GM18858 (cell line): ENCODE results near the gene CLPSL2.
"Not testable (repeated sequence)": the region's sequence is repeated elsewhere in the genome, so short reads cannot be mapped to it uniquely, and the experiment has no call there.

Source experiments
- ATAC-seq: cut with Tn5 transposase; IDR thresholded peaks from one replicate; pipeline ENCODE4 v1.9.1; 2021; ENCODE audit not compliant: unreplicated experiment

CLPSL2 gene

GRCh38 chr6:35776364-35777215 lies at the start of gene CLPSL2:
Gene CLPSL2, plus strand, starts transcription at chr6:35776598. Its CDS starts 21 bp downstream, at chr6:35776619.
- no peak for ATAC-seq

GRCh38 chr6:35727231-35727934 lies 49.0 kb upstream of the CLPSL2 start:
- ATAC-seq, result no peak

- no peak for ATAC-seq
These were observed 48.3 kb upstream of the CLPSL2 start for GRCh38 chr6:35727935-35728682.

DNA sequence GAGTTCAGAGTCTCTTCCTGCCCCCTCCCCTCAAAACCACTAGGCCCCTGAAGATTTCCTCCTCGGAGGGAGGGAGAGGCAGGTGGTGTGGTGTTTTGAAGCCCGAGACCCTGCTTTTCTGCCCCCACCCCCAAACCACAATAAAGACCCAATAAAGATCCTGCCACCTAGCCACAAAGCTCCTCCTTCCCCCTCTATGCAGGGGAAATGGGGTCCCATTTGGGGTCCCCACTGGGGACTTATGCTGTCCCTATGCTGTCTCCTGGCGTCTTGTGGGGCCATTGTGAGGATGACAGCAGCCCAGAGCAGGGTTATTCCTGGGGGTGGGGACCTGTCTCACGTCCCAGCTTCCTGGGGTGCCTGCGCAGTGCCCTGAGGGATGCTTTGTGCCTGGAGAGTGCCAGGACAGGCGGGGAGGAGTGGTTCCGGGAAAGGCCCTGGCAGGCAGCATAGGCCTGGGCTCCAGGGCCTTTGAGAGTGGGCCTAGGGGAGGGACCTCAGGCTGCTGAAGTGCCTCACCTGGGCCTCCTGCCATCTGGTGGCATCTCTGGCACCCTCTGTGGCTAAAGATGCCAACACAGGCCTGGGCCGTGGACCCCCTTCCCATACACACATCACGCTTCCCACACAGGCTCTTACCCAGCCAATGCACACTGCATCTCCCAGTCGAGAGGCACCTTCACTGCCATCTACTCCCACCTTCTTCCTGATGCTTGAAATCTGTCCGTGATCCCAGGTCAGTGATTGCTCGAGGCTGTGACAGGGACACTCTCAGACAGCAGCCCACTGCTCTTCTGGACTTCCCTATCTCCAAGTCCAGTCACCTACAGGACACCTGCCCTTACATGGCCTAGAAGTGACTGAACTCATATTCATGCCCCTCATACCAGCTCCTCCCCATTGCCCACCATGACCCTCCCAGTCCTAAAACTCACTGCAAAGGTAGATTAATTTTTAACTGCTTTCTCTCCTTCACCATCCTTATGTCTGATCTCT lies 47.4 kb upstream of the CLPSL2 start:
- no peak for ATAC-seq

DNA sequence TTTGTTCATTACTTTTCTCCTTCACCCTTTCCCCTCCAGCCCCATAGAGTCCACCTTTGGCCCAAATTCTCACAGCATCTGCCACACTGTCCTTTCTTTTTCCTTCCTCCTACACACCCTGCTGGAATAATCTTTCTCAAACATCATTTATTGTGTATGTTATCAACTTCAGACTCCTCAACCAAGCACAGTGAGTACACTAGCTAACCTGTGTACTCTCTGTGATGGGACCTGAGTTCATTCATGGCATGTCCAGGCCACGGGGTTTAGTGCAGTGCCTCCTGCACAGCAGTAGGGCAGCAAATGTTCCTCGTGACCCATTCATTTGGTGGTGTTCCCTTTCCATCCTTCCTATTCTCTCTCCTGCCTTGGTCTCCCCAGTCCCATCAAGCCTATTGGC lies 46.7 kb upstream of the CLPSL2 start:
- no peak for ATAC-seq

GRCh38 chr6:35730745-35731413 lies 45.5 kb upstream of the CLPSL2 start:
- no peak for ATAC-seq

DNA sequence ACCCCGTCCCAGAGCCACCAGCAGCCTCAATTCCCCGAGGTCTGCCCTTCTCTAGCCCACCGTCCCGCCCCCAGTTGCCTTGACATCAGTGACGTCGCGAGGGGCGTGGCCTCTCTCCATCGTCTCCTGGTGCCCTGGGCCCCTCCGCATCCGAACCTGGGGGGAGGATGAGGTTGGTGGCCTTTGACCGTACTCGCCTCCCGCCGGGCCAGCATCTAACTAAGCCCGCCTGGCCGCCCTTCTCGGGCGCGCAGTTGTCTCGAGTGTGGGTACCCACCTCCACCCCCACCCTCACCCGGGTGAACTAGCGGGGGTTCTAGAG lies 45.0 kb upstream of the CLPSL2 start:
- ATAC-seq, result no peak

DNA sequence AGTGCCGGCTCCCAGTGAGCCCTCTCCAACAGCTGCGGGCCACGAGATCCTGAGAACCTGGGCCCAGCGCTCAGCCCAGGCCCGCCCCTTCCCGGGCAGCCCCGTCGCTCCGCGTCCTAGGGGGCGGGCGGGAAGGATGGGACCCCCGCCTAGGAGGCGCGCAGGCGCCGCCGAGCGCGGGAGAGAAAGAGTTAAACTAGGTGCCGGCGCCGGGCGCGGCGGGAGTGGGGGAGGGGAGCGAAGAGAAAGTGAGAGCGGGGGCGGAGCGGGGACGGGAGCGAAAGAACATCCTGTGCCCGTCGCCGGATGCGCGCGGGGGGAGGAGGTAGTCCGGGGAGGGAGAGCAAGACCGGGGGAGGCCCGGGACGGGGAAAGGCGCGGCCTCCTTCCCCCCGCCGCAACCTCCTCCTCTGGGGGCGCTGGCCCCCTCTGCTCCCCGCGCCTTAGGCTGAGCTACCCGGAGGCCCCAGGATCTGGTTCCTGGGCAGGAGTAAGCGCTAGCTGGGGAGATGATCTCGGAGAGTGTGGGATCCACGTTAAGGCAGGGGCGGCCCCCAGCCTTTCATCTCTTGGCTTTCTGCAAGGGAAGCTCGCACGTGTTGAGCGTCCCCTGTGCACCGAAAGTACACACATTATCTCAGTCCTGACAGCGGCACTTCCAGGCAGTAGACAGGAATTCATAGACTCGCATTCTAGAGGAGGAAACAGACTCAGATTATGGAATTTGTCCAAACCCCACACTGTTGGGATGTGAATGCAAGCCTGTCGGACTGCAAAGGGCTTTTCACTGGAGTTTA lies 44.5 kb upstream of the CLPSL2 start:
- no peak for ATAC-seq

DNA sequence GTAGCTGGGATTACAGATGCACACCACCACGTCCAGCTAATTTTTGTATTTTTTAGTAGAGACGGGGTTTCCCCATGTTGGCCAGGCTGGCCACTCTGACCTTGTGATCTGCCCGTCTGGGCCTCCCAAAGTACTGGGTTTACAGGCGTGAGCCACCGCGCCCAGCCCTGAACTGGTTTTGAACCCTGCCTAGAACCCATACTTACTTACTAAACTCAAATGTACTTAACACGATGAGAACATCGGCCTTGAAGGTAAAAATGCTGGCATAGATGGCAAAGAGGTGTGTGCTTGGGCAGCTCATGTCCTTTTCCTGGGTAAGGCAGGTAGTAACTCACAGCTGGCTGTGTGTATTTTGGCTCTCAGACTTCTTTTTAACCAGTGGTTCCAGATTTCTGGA lies 42.8 kb upstream of the CLPSL2 start:
- ATAC-seq, result no peak

DNA sequence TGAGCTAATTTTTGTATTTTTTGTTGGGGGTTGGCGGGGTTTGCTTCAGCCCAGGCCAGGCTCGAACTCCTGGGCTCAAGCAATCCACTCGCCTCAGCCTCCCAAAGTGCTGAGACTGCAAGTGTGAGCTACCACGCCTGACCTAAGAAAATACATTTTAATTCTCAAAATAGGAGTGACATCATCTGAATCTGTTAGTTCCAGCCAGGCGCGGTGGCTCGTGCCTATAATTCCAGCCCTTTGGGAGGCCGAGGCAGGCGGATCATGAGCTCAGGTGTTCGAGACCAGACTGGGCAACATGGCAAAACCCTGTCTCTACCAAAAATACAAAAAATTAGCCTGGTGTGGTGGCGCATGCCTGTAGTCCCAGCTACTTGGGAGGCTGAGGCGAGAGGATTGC lies 42.1 kb upstream of the CLPSL2 start:
- ATAC-seq, result not testable (repeated sequence)

GRCh38 chr6:35735452-35735851 lies 40.9 kb upstream of the CLPSL2 start:
- ATAC-seq, result no peak

GRCh38 chr6:35736253-35736894 lies 40.0 kb upstream of the CLPSL2 start:
- ATAC-seq, result no peak

- no peak for ATAC-seq
These were observed 39.4 kb upstream of the CLPSL2 start, which contains the start of gene ARMC12 for GRCh38 chr6:35736982-35737412. Gene ARMC12, plus strand, starts transcription at chr6:35737032. Its CDS starts 77 bp downstream, at chr6:35737109.

DNA sequence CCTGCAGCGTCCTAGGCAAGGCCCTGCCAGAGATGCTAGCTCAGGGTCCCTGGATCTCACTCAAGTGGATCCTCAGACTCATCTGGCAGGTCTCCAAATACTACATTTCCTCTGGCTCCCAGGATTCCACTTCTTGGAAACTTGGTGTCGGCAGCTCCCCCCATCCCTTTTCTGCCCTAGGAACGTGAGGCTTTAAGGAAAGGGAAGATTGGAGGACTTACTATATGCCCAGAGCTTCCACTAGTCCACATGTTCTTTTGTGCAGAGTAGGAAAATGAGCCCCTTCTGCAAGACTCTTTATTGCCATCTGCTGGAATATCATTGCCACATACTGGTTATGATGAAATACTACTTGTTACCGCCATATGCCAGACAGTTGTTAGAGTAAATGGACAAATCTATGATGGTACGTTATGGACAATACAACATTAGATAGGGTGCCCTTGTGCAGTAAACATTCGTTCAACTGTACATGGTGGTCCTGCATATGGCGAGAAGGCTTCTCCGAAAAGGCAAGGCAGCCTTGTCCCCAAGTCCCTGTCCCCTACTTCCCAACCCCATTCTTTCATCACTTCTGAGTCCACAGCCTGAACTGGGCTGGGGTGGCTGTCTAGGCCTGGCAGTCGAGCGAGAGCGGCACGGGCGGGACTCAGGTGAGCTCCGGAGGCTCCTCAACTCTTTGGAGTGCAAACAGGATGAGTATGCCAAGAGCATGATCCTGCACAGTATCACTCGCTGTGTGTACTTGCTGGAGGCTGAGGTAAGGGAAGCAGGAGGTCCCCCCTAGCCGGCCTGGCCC lies 38.8 kb upstream of the CLPSL2 start:
- no peak for ATAC-seq

DNA sequence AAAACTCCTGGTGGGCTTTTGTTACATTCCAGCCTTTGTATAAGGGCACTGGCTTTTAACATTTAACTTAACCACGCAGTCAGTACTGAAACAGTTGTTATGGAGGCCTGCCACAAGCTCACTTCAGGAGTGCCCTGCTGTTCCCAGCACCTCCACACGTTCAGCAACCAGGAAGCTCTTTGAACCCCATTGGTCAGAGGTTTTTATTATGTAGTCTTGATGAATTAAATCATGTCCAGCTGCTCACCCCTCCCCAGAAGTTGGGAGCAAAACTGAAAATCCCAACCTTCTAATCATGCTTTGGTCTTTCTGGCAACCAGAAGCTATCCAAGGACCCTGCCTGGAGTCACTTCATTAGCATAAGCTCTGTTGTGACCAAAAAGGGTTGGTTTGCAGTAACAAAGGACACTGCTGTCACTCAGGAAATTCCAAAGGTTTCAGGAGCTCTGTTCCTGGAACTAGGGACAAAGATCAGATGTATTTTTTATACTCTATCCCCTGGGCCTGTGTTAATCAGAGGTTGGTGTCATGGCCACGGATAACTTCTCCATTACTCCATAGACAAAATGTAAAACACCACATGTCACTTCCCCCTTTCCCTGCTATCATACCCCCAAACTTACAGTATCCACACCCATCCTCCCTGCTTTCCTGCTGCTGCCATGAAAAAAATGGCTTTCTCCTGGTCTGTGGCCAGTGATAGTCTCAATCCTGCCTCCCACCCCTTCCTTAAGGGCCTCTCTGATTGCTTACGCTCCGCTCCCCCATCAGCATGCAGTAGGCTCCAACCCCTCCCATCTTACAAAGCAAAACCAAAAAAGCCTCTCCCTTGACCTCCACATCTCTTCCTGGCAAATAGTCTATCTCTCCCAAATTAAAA lies 36.5 kb upstream of the CLPSL2 start:
- no peak for ATAC-seq

DNA sequence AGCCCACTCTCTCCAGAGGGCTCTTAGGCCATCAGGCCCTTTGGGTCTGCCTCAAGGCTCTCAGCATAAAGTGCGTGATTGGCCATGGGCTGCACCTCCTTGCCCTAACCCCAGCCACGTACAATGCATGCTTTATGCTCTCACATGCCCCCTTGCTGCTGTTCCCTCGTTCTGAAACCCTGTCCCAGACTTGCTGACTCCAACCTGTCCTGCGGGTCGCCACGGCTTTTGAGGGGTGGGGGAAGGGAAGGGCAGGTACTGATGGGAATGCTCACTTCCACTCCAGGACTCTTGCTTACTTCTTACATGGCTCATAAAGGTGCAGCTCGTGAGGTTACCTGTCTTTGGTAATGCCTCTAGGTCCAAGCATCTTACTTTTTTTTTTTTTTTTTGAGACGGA lies 33.6 kb upstream of the CLPSL2 start:
- ATAC-seq, result no peak

DNA sequence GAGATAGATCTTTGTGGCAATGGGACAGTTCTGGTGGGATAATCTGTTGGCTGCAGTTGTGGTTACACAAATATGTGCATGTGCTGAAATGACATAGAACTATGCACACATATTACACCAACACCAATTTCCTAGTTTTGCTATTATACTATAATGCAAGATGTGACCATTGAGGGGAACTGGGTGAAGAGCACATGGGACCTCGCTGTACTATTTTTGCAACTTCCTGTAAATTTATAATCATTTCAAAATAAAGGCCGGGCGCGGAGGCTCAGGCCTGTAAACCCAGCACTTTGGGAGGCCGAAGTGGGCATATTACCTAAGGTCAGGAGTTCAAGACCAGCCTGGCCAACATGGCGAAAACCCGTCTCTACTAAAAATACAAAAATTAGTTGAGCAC lies 30.9 kb upstream of the CLPSL2 start:
- ATAC-seq, result no peak
